GM21515 (cell line): ENCODE measurements around the gene LRRFIP1.
"Not testable (repeated sequence)": the region's sequence is repeated elsewhere in the genome, so short reads cannot be mapped to it uniquely, and the experiment has no call there.

Source experiments
- ATAC-seq: cut with Tn5 transposase; IDR thresholded peaks from one replicate; pipeline ENCODE4 v1.9.1; 2021; ENCODE audit not compliant: unreplicated experiment

The LRRFIP1 gene

GRCh38 chr2:237596520-237597195 lies 30.7 kb upstream of the LRRFIP1 start:
- ATAC-seq = no peak

- no peak for ATAC-seq
These were observed 29.9 kb upstream of the LRRFIP1 start for GRCh38 chr2:237597196-237598145.

GRCh38 chr2:237598468-237599208 lies 28.7 kb upstream of the LRRFIP1 start:
- ATAC-seq = no peak

- no peak for ATAC-seq
These were observed 27.8 kb upstream of the LRRFIP1 start for GRCh38 chr2:237599465-237600110.

- ATAC-seq = no peak
These were observed 27.1 kb upstream of the LRRFIP1 start for GRCh38 chr2:237600205-237600846.

GRCh38 chr2:237601453-237602116 lies 25.8 kb upstream of the LRRFIP1 start:
- no peak for ATAC-seq

- no peak for ATAC-seq
These were observed 25.0 kb upstream of the LRRFIP1 start for GRCh38 chr2:237602409-237602808.

- no peak for ATAC-seq
These were observed 24.2 kb upstream of the LRRFIP1 start for GRCh38 chr2:237603049-237603717.

- no peak for ATAC-seq
These were observed 23.5 kb upstream of the LRRFIP1 start for GRCh38 chr2:237603718-237604362.

- ATAC-seq = no peak
These were observed 23.0 kb upstream of the LRRFIP1 start for GRCh38 chr2:237604391-237604790.

GRCh38 chr2:237604960-237605359 lies 22.4 kb upstream of the LRRFIP1 start:
- no peak for ATAC-seq

GRCh38 chr2:237606522-237606921 lies 20.9 kb upstream of the LRRFIP1 start:
- ATAC-seq = not testable (repeated sequence)

- no peak for ATAC-seq
These were observed 14.6 kb upstream of the LRRFIP1 start for GRCh38 chr2:237612527-237613357.

GRCh38 chr2:237613679-237614078 lies 13.7 kb upstream of the LRRFIP1 start:
- ATAC-seq = no peak

- ATAC-seq = no peak
These were observed 13.2 kb upstream of the LRRFIP1 start for GRCh38 chr2:237614151-237614720.

GRCh38 chr2:237615631-237616249 lies 11.6 kb upstream of the LRRFIP1 start:
- ATAC-seq = no peak

- no peak for ATAC-seq
These were observed 11.0 kb upstream of the LRRFIP1 start for GRCh38 chr2:237616373-237616733.
